Stomach (tissue), 4 donors: ENCODE data around the gene GNG3.

Experiments used
- CTCF ChIP-seq, 7 experiments: fragments of 450-650 bp in 4 of 7; fragments of 200-600 bp in 3 of 7; sonication (generic) in 3 of 7; IDR thresholded peaks; one replicate each; pipeline ENCODE4 v1.5.1; 2016 to 2019; ENCODE audit warnings: antibody characterized with exemption in 7 of 7, control low read depth in 2 of 7, mild to moderate bottlenecking in 1 of 7
- POLR2A ChIP-seq, 4 donors: fragments of 450-650 bp; IDR thresholded peaks; one replicate each; pipeline ENCODE4 v1.6.1; 2016; ENCODE audit warnings: antibody characterized with exemption in 4 of 4, control low read depth in 2 of 4, mild to moderate bottlenecking in 1 of 4, moderate library complexity in 1 of 4

DNA sequence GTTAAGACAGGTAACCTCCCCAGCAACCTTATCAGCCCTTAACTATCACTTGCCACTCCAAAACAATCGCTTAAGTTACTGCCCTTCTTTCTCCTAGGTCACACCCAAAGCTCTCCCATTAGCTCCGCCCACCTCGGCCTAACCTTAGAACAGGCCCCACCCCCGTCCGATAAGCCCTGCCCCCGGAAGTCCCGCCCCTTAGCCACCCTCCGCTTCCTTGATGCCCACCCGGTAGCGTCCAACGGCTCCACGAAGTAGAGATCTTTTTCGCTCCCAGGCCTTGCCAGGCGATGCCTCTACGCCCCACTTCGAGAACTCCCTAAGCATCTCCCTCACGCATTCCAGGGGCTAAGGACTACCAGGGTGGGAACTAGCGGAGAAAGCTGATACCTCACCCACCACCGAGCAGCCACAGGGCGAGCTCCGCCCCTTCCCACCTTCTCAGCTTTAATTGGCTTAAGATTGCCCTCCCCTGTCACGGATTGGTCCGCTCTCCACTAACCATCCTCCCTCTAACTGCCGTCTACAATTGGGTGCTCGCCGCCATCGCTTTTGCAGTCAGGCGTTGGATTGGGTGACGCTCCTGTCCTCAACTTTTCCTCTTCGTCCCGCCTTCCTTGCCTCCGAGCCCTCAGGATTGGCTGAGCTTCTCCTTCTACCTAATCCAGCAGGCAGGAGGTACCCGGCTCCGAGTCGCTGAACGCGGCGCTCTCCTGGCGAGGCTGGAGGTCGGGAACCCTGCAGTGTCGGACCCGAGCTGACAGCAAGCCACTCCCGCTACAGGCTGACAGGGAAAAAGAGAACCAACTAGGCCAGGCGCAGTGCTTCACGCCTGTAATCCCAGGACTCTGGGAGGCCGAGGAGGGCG, 46.5 kb downstream of the GNG3 start, which contains the start of gene ZBTB3:
- TF ChIP-seq CTCF (IDR thresholded peaks at IDR 0.05) = no peak
- peak in 1 of 4 donors; percentile 65 for TF ChIP-seq POLR2A (IDR thresholded peaks at IDR 0.05)
